ENCODE data around the gene HEXD.
"Not testable (repeated sequence)": the region's sequence is repeated elsewhere in the genome, so short reads cannot be mapped to it uniquely, and the experiment has no call there.

Gene HEXD

DNA sequence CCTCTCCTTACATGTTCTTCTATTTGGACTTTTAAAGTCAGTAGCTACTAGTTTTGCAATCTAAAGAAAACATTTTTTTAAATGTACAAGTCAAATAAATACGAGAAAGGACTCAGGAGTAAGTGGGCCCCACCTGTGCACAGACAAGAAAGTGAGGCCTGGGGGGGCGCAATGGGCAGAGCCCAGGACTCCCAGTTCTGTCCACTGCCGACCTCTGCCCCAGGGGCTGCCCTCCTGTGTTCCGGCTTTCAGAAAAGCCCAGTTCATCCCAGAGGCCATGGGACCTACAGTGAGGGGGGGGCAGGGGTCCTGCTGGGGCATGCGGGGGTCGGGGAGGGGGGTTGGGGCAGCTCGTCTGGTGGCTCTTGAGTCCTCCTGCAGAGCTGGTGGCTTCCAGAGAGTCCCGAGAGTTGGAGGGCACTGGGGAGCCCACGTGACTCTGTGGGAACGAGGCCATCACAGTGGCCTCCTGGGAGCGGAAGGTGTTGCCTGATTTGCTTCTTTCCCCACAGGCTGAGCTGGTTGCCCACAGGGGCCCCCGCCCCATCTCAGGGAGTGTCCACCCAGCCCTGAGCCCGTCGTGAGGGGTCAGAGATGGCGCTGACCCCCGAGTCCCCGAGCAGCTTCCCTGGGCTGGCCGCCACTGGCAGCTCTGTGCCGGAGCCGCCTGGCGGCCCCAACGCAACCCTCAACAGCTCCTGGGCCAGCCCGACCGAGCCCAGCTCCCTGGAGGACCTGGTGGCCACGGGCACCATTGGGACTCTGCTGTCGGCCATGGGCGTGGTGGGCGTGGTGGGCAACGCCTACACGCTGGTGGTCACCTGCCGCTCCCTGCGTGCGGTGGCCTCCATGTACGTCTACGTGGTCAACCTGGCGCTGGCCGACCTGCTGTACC is 44.2 kb upstream of the HEXD start:
- TF ChIP-seq, protein P1, sequence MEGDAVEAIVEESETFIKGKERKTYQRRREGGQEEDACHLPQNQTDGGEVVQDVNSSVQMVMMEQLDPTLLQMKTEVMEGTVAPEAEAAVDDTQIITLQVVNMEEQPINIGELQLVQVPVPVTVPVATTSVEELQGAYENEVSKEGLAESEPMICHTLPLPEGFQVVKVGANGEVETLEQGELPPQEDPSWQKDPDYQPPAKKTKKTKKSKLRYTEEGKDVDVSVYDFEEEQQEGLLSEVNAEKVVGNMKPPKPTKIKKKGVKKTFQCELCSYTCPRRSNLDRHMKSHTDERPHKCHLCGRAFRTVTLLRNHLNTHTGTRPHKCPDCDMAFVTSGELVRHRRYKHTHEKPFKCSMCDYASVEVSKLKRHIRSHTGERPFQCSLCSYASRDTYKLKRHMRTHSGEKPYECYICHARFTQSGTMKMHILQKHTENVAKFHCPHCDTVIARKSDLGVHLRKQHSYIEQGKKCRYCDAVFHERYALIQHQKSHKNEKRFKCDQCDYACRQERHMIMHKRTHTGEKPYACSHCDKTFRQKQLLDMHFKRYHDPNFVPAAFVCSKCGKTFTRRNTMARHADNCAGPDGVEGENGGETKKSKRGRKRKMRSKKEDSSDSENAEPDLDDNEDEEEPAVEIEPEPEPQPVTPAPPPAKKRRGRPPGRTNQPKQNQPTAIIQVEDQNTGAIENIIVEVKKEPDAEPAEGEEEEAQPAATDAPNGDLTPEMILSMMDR (IDR thresholded peaks at IDR 0.05; ENCODE audit: control insufficient read depth, insufficient read depth, low read depth, low read length, missing control alignments) = no peak
- no peak overlapping the region for H3K4me3 ChIP-seq (ENCODE audit: control insufficient read depth, low read depth, low read length)
- no peak for DNase-seq (ENCODE audit: low read depth)

DNA sequence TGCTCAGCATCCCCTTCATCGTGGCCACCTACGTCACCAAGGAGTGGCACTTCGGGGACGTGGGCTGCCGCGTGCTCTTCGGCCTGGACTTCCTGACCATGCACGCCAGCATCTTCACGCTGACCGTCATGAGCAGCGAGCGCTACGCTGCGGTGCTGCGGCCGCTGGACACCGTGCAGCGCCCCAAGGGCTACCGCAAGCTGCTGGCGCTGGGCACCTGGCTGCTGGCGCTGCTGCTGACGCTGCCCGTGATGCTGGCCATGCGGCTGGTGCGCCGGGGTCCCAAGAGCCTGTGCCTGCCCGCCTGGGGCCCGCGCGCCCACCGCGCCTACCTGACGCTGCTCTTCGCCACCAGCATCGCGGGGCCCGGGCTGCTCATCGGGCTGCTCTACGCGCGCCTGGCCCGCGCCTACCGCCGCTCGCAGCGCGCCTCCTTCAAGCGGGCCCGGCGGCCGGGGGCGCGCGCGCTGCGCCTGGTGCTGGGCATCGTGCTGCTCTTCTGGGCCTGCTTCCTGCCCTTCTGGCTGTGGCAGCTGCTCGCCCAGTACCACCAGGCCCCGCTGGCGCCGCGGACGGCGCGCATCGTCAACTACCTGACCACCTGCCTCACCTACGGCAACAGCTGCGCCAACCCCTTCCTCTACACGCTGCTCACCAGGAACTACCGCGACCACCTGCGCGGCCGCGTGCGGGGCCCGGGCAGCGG is 43.4 kb upstream of the HEXD start:
- no peak overlapping the region for H3K4me3 ChIP-seq (ENCODE audit: control insufficient read depth, low read depth, low read length)
- no peak for DNase-seq (ENCODE audit: low read depth)
- TF ChIP-seq, protein P1 (IDR thresholded peaks at IDR 0.05; ENCODE audit: control insufficient read depth, insufficient read depth, low read depth, low read length, missing control alignments) = no peak

- TF ChIP-seq, protein P1 (IDR thresholded peaks at IDR 0.05; ENCODE audit: control insufficient read depth, insufficient read depth, low read depth, low read length, missing control alignments) = no peak
- DNase-seq (ENCODE audit: low read depth) = no peak
Observed at GRCh38 chr17:82375359-82376041, 42.6 kb upstream of the HEXD start.

DNA sequence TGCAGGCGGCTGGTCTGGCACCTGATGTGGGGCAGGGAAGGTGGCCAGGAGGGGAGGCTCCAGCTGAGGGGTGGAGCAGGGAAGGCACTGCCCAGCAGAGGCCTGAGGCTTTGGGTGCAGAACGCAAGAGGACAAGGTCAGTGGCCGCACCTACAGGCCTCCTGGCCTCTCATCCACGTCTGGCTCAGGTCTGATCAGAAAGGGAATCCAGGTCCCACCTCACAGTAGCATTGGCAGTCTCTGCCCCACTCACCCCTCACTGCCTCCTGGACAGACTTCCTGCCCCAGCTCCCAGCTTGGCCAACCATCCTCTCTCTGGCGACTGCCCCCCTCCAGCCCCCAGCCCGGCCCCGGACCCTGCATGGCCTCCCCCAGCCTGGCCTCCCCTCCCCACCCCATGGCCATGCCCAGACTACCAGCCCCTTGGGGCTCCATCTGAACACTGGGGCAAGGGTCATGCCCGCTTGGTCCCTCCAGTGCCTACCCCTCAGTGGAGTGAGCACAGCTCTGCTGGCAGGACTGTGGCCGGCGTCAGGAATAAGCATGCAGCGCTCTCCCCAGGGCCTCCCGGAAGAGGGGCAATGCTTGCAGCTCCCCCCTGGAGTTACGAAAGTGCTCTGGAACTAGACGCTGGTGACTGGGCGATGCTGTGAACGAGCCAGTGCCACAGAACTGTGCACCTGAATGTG is 42.0 kb upstream of the HEXD start:
- no peak overlapping the region for H3K4me3 ChIP-seq (ENCODE audit: control insufficient read depth, low read depth, low read length)
- TF ChIP-seq, protein P1 (IDR thresholded peaks at IDR 0.05; ENCODE audit: control insufficient read depth, insufficient read depth, low read depth, low read length, missing control alignments) = no peak
- no peak for DNase-seq (ENCODE audit: low read depth)

More at GRCh38 chr17:82375359-82376041, 42.6 kb upstream of the HEXD start:
- no peak overlapping the region for H3K4me3 ChIP-seq (ENCODE audit: control insufficient read depth, low read depth, low read length)

DNA sequence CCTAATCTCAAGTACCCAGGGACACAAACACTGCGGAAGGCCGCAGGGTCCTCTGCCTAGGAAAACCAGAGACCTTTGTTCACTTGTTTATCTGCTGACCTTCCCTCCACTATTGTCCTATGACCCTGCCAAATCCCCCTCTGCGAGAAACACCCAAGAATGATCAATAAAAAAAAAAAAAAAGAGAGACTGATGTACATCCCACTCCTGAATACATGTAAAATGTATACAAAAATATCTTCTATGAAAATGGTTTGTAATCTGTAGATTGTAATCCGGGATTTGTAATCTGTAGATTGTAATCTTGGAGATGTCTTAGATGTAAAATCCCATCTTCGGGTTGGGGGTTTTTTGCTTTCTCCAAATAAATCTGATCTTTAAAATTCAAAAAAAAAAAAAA is 40.9 kb upstream of the HEXD start:
- H3K4me3 ChIP-seq (ENCODE audit: control insufficient read depth, low read depth, low read length) = not testable (repeated sequence)

DNA sequence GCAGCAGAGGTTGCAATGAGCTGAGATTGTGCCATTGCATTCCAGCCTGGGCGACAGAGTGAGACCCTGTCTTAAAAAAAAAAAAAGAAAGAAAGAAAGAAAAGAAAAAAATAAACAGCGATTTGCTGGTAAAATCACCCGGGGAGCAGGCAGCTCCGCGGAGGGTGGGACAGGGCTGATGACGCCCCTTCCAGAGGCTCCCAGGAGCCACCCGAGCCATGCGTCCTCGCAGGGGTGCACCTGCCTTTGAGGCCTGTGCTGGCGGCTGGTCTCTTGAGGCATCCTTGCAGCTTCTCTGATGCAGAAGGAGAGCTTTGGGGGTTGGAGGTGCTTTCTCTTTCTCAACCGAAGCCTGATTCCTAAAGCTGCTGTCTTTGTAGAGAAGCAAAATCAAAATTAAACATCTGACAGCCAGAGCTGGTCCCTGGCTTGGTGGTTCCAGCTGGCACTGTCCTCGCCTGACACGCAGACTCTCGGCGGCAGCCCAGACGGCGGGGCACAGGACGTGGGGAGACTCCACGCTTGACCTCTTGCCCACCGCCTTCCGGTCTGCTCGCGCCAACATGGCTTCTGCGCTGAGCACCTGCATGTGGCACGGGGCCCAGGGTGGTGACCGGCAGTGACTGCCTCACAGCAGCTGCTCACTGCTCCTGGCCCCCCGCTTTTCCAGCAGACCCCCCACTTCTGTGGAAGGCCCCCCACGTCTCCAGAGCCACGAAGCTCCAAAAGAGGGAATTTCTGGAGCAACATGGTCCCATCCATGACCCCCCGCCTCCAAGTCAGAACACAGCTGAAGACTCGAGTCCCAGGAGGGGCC is 40.0 kb upstream of the HEXD start:
- DNase-seq (ENCODE audit: low read depth) = no peak
- TF ChIP-seq, protein P1 (IDR thresholded peaks at IDR 0.05; ENCODE audit: control insufficient read depth, insufficient read depth, low read depth, low read length, missing control alignments) = no peak
- H3K4me3 ChIP-seq (ENCODE audit: control insufficient read depth, low read depth, low read length) = no peak overlapping the region

More for the DNA sequence above, 40.9 kb upstream of the HEXD start:
- DNase-seq (ENCODE audit: low read depth) = not testable (repeated sequence)

Data from AG09309 (cell line).